Measurements from ENCODE around the gene LEMD3. TPM values are rescaled to one million over a fixed set of nuclear protein-coding genes. Genes with fewer than 3 reads are reported as not detected.
A peak's percentile ranks its signal among the peaks of the same experiment; 100 is the strongest.

Gene LEMD3
- total RNA-seq, 2 experiments from 2014 or later, result 67.1 to 68.8 TPM

- Mint-ChIP-seq H3K9me3 (no peaks in the 10 kb centered on the region), H3K4me1 (ENCODE audit: low read depth) (peaks cover 64% of the 10 kb centered on the region), H3K36me3 (ENCODE audit: low read depth) (peaks cover 26% of the 10 kb centered on the region), H3K27me3 (no peaks in the 10 kb centered on the region), H3K27ac (peak overlapping the region; percentile 70), H3K4me3 (peak overlapping the region; percentile 72)
- Histone ChIP-seq H3K4me1 (ENCODE audit: insufficient read depth, low read length) (no peaks in the 10 kb centered on the region), H3K4me3 (ENCODE audit: low read length) (no peak overlapping the region), H3K27me3 (ENCODE audit: control insufficient read depth in 1 of 2, insufficient read depth in 2 of 2, low read length in 2 of 2) (no peaks in the 10 kb centered on the region), H3K9me3 (ENCODE audit: control insufficient read depth in 1 of 2, insufficient read depth in 1 of 2, low read length in 2 of 2) (no peaks in the 10 kb centered on the region), H3K27ac (ENCODE audit: low read depth in 1 of 2, low read length in 2 of 2) (no peak overlapping the region), H3K36me3 (ENCODE audit: insufficient read depth, low read length) (no peaks in the 10 kb centered on the region)
- DNase-seq, result no peak
- TF ChIP-seq, protein P1, sequence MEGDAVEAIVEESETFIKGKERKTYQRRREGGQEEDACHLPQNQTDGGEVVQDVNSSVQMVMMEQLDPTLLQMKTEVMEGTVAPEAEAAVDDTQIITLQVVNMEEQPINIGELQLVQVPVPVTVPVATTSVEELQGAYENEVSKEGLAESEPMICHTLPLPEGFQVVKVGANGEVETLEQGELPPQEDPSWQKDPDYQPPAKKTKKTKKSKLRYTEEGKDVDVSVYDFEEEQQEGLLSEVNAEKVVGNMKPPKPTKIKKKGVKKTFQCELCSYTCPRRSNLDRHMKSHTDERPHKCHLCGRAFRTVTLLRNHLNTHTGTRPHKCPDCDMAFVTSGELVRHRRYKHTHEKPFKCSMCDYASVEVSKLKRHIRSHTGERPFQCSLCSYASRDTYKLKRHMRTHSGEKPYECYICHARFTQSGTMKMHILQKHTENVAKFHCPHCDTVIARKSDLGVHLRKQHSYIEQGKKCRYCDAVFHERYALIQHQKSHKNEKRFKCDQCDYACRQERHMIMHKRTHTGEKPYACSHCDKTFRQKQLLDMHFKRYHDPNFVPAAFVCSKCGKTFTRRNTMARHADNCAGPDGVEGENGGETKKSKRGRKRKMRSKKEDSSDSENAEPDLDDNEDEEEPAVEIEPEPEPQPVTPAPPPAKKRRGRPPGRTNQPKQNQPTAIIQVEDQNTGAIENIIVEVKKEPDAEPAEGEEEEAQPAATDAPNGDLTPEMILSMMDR (IDR thresholded peaks at IDR 0.05), result no peak
- intact Hi-C loops (cut with DNase I, micrococcal nuclease), result loop anchor here in 1 of 2 experiments (5.0 kb wide), 1 partner anchor 37 kb away; no protein-coding TSS in a partner anchor
- no peak for ATAC-seq (ENCODE audit: poor library complexity)
- CTCF ChIA-PET, result interaction anchor here (0.6 kb wide), 1 partner anchor 40 kb away, joined by 3 read pairs; no protein-coding TSS in a partner anchor
- POLR2A ChIA-PET, result interaction anchor here (1.0 to 2.8 kb wide), 2 partner anchors 36 to 40 kb away, joined by 4 to 30 read pairs; partner anchors contain the start of gene LEMD3
These were observed 39.7 kb downstream of the LEMD3 start for GRCh38 chr12:65208964-65209654.

DNA sequence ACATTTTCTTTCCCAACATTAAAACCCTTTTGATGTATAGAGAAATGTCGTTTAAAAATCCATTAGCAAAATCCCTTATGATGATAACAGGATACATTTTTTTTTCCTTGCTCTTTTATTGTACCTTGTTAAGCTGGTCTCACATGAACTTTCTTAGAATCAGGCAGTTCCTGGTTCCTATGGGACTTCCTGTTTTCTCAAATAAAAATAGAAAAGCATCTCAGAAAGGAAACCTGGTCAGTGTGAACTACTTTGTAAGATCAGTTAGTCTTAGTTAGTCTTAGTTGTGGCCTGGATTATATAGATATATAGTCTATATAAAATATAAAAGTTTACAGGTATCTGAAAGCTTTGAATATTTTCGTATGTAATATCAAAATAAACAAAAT lies 40.3 kb downstream of the LEMD3 start:
- no peaks in the 10 kb centered on the region for H3K9me3 ChIP-seq (ENCODE audit: control insufficient read depth in 1 of 2, insufficient read depth in 1 of 2, low read length in 2 of 2)
- POLR2A ChIA-PET, result interaction anchor here (1.0 to 2.8 kb wide), 2 partner anchors 37 to 40 kb away, joined by 4 to 30 read pairs; partner anchors contain the start of gene LEMD3
- DNase-seq, result peak in 3 of 14 experiments; percentile 11 to 43 (median 24)

DNA sequence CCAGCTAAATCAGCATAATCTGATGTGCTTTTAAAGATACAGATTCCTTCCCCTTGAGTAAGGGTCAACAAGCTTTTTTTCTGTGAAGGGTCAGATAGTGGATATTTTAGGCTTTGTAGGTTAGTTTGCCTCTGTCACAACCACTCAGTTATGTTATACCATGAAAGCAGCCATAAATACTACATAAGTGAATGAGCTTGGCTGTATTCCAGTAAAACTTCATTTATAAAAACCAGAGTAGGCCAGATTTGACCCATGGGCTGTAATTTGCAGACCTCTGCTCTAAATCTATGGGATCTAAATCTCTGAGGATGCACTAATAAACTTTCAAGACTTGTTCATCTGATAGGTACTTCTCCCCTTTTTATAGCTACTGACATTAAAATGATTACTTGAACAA lies 47.7 kb downstream of the LEMD3 start:
- H3K4me1 Mint-ChIP-seq (ENCODE audit: low read depth), result peaks cover 4% of the 10 kb centered on the region

More for the DNA sequence above, 40.3 kb downstream of the LEMD3 start:
- Histone ChIP-seq H3K27ac (ENCODE audit: low read depth in 1 of 2, low read length in 2 of 2) (no peak overlapping the region), H3K36me3 (ENCODE audit: insufficient read depth, low read length) (no peaks in the 10 kb centered on the region), H3K4me1 (ENCODE audit: insufficient read depth, low read length) (no peaks in the 10 kb centered on the region), H3K4me3 (ENCODE audit: low read length) (no peak overlapping the region), H3K27me3 (ENCODE audit: control insufficient read depth in 1 of 2, insufficient read depth in 2 of 2, low read length in 2 of 2) (no peaks in the 10 kb centered on the region)
- peaks cover 60% of the 10 kb centered on the region for H3K4me1 Mint-ChIP-seq (ENCODE audit: low read depth)
- peaks cover 26% of the 10 kb centered on the region for H3K36me3 Mint-ChIP-seq (ENCODE audit: low read depth)
- no peaks in the 10 kb centered on the region for H3K27me3 Mint-ChIP-seq
- peak overlapping the region; percentile 70 for H3K27ac Mint-ChIP-seq
- intact Hi-C loops (cut with DNase I, micrococcal nuclease), result loop anchor here (5.0 kb wide), 1 partner anchor 37 kb away; no protein-coding TSS in a partner anchor
- no peak for ATAC-seq (ENCODE audit: poor library complexity)
- peak overlapping the region; percentile 72 for H3K4me3 Mint-ChIP-seq
- TF ChIP-seq, protein P1 (IDR thresholded peaks at IDR 0.05), result no peak
- CTCF ChIA-PET, result interaction anchor here (0.6 kb wide), 1 partner anchor 41 kb away, joined by 3 read pairs; no protein-coding TSS in a partner anchor
- no peaks in the 10 kb centered on the region for H3K9me3 Mint-ChIP-seq

More for the DNA sequence above, 47.7 kb downstream of the LEMD3 start:
- ChIA-PET CTCF (interaction anchor here (0.5 to 1.5 kb wide), 3 partner anchors 15 to 1147 kb away, joined by 4 read pairs; no protein-coding TSS in a partner anchor), POLR2A (no interaction called here)
- ATAC-seq (ENCODE audit: poor library complexity) (no peak), DNase-seq (no peak)
- Histone ChIP-seq H3K4me1 (ENCODE audit: insufficient read depth, low read length) (no peaks in the 10 kb centered on the region), H3K4me3 (ENCODE audit: low read length) (no peak overlapping the region), H3K36me3 (ENCODE audit: insufficient read depth, low read length) (peaks cover 49% of the 10 kb centered on the region), H3K27ac (ENCODE audit: low read depth in 1 of 2, low read length in 2 of 2) (no peak overlapping the region), H3K27me3 (ENCODE audit: control insufficient read depth in 1 of 2, insufficient read depth in 2 of 2, low read length in 2 of 2) (no peaks in the 10 kb centered on the region), H3K9me3 (ENCODE audit: control insufficient read depth in 1 of 2, insufficient read depth in 1 of 2, low read length in 2 of 2) (peaks cover 6 to 13% of the 10 kb centered on the region in 2 experiments)
- TF ChIP-seq, protein P1 (IDR thresholded peaks at IDR 0.05), result no peak
- intact Hi-C loops (cut with DNase I, micrococcal nuclease), result no loop called here
- no peak overlapping the region for H3K4me3 Mint-ChIP-seq
- no peak overlapping the region for H3K27ac Mint-ChIP-seq
- peaks cover 5% of the 10 kb centered on the region for H3K9me3 Mint-ChIP-seq
- H3K36me3 Mint-ChIP-seq (ENCODE audit: low read depth), result peaks cover 78% of the 10 kb centered on the region
- no peaks in the 10 kb centered on the region for H3K27me3 Mint-ChIP-seq
